Esophagus muscularis mucosa (tissue), 2 donors: ENCODE data around the gene PLD4.

ENCODE experiments used
- POLR2A ChIP-seq: fragments of 450-650 bp; IDR thresholded peaks from one replicate; pipeline ENCODE4 v1.6.1; 2017; ENCODE audit warnings: antibody characterized with exemption, moderate library complexity, mild to moderate bottlenecking, low read depth
- POLR2AphosphoS5 ChIP-seq, 2 donors: sonication (generic); formaldehyde crosslinking; IDR thresholded peaks; one replicate each; pipeline ENCODE4 v1.6.1; 2017; ENCODE audit warnings: antibody characterized with exemption in 2 of 2

DNA sequence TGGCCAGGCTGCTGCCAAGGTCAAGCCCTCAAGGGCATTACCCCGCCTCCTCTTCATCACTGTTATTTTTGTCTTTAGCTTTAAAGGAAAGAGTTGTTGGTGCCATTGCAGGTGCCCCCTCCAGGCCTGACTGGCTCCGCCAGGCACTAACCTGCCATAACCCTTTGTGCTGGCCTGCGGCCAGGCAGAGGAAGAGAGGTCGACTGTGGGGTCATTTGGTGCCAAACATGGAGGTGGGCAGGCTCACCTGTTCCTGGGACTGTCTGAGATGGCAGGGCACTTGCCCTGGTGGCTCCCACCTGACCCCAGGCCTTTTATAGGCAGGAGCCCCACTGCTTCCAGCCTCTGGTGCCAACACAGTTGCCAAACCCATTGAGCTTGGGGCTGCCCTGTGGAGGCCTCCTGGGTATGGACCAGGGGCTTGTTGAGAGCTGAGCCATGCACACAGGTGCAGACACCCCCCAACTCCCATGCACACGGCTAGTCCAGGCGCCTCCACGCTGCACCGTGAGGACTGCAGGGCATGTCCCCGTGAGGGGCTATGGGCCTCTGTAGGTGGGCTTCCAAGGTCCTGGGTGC, 29.4 kb upstream of the PLD4 start:
- TF ChIP-seq POLR2A (no peak), POLR2AphosphoS5 (IDR thresholded peaks at IDR 0.05) (no peak)
